LNCAP (cell line): ENCODE measurements around the gene PLPP2.

Experiments used
- CTCF ChIP-seq: fragments of 450-650 bp; IDR thresholded peaks from 2 replicates; pipeline ENCODE4 v1.5.1; 2017; ENCODE audit warnings: mild to moderate bottlenecking

The PLPP2 gene

GRCh38 chr19:262125-262524, 29.1 kb downstream of the PLPP2 start:
- no peak for TF ChIP-seq CTCF

- TF ChIP-seq CTCF: no peak
Observed at GRCh38 chr19:246551-246950, 44.7 kb downstream of the PLPP2 start.

GRCh38 chr19:245457-245856, 45.7 kb downstream of the PLPP2 start:
- no peak for TF ChIP-seq CTCF
